HG02970 (cell line): Measurements from ENCODE around the gene KDM4B.

Source experiments
- ATAC-seq: cut with Tn5 transposase; IDR thresholded peaks from one replicate; pipeline ENCODE4 v1.9.1; 2021; ENCODE audit warnings: mild to moderate bottlenecking, moderate library complexity, moderate number of reproducible peaks; ENCODE audit not compliant: unreplicated experiment, low FRiP score

The KDM4B gene

GRCh38 chr19:5047251-5047935, 78.5 kb downstream of the KDM4B start:
- ATAC-seq = no peak

GRCh38 chr19:5048091-5048726, 79.3 kb downstream of the KDM4B start:
- ATAC-seq = no peak

- no peak for ATAC-seq
These were observed 80.0 kb downstream of the KDM4B start for GRCh38 chr19:5048727-5049553.

GRCh38 chr19:5049561-5049960, 80.6 kb downstream of the KDM4B start:
- ATAC-seq = no peak

GRCh38 chr19:5050067-5050656, 81.2 kb downstream of the KDM4B start:
- ATAC-seq = no peak

GRCh38 chr19:5050905-5051304, 82.0 kb downstream of the KDM4B start:
- ATAC-seq = no peak

GRCh38 chr19:5051619-5052018, 82.7 kb downstream of the KDM4B start:
- no peak for ATAC-seq

- ATAC-seq = no peak
These were observed 83.6 kb downstream of the KDM4B start for GRCh38 chr19:5052515-5052914.

- ATAC-seq = no peak
These were observed 84.1 kb downstream of the KDM4B start for GRCh38 chr19:5052945-5053485.

GRCh38 chr19:5053661-5054060, 84.7 kb downstream of the KDM4B start:
- no peak for ATAC-seq

GRCh38 chr19:5054551-5055456, 85.9 kb downstream of the KDM4B start:
- ATAC-seq = no peak

GRCh38 chr19:5055457-5055776, 86.5 kb downstream of the KDM4B start:
- ATAC-seq = no peak

GRCh38 chr19:5057860-5058259, 88.9 kb downstream of the KDM4B start:
- no peak for ATAC-seq

GRCh38 chr19:5058521-5059212, 89.8 kb downstream of the KDM4B start:
- ATAC-seq = no peak

GRCh38 chr19:5059213-5059574, 90.3 kb downstream of the KDM4B start:
- no peak for ATAC-seq

- no peak for ATAC-seq
These were observed 90.9 kb downstream of the KDM4B start for GRCh38 chr19:5059793-5060192.

GRCh38 chr19:5062195-5062594, 93.3 kb downstream of the KDM4B start:
- no peak for ATAC-seq

GRCh38 chr19:5062799-5063198, 93.9 kb downstream of the KDM4B start:
- no peak for ATAC-seq

GRCh38 chr19:5063873-5064645, 95.1 kb downstream of the KDM4B start:
- ATAC-seq = no peak
